ENCODE measurements around the gene GBX1. TPM values are rescaled to one million over a fixed set of nuclear protein-coding genes. Genes with fewer than 3 reads are reported as not detected.

Gene GBX1
- total RNA-seq, 2 donors from 2014 or later: not detected

GRCh38 chr7:151197932-151198331, 30.4 kb upstream of the GBX1 start:
- intact Hi-C loops (cut with DNase I): no loop called here

GRCh38 chr7:151195616-151196450, 28.3 kb upstream of the GBX1 start:
- intact Hi-C loops (cut with DNase I): no loop called here
- DNase-seq (ENCODE audit: low spot score): no peak

More at GRCh38 chr7:151197932-151198331, 30.4 kb upstream of the GBX1 start:
- DNase-seq (ENCODE audit: low spot score): no peak

GRCh38 chr7:151194188-151194587, 26.7 kb upstream of the GBX1 start:
- intact Hi-C loops (cut with DNase I): no loop called here
- DNase-seq (ENCODE audit: low spot score): no peak

GRCh38 chr7:151193203-151193978, 25.9 kb upstream of the GBX1 start:
- intact Hi-C loops (cut with DNase I): loop anchor here in 1 of 2 donors (2.0 kb wide), 1 partner anchor 239 kb away; no protein-coding TSS in a partner anchor

GRCh38 chr7:151192002-151192539, 24.6 kb upstream of the GBX1 start:
- no peak for DNase-seq (ENCODE audit: low spot score)
- intact Hi-C loops (cut with DNase I): loop anchor here in 1 of 2 donors (2.0 kb wide), 1 partner anchor 241 kb away; no protein-coding TSS in a partner anchor

More at GRCh38 chr7:151193203-151193978, 25.9 kb upstream of the GBX1 start:
- DNase-seq (ENCODE audit: low spot score): no peak

GRCh38 chr7:151191544-151191943, 24.1 kb upstream of the GBX1 start:
- intact Hi-C loops (cut with DNase I): no loop called here

GRCh38 chr7:151189038-151189437, 21.5 kb upstream of the GBX1 start:
- no peak for DNase-seq (ENCODE audit: low spot score)
- intact Hi-C loops (cut with DNase I): no loop called here

More at GRCh38 chr7:151191544-151191943, 24.1 kb upstream of the GBX1 start:
- no peak for DNase-seq (ENCODE audit: low spot score)

- intact Hi-C loops (cut with DNase I): no loop called here
Observed at GRCh38 chr7:151188252-151188542, 20.7 kb upstream of the GBX1 start.

GRCh38 chr7:151187409-151188251, 20.1 kb upstream of the GBX1 start:
- intact Hi-C loops (cut with DNase I): no loop called here
- DNase-seq (ENCODE audit: low spot score): peak; percentile 72

More at GRCh38 chr7:151188252-151188542, 20.7 kb upstream of the GBX1 start:
- DNase-seq (ENCODE audit: low spot score): peak; percentile 61

- DNase-seq (ENCODE audit: low spot score): peak; percentile 76
- intact Hi-C loops (cut with DNase I): no loop called here
Observed at GRCh38 chr7:151186640-151187408, 19.3 kb upstream of the GBX1 start, which contains the start of gene ASB10. Gene ASB10, minus strand, starts transcription at chr7:151187250. Its CDS starts 120 bp downstream, at chr7:151187130.

GRCh38 chr7:151185762-151186639, 18.5 kb upstream of the GBX1 start:
- peak; percentile 76 for DNase-seq (ENCODE audit: low spot score)
- intact Hi-C loops (cut with DNase I): no loop called here

GRCh38 chr7:151181011-151181431, 13.5 kb upstream of the GBX1 start:
- intact Hi-C loops (cut with DNase I): no loop called here
- peak; percentile 74 for DNase-seq (ENCODE audit: low spot score)

- intact Hi-C loops (cut with DNase I): no loop called here
- peak; percentile 22 for DNase-seq (ENCODE audit: low spot score)
Observed at GRCh38 chr7:151179946-151180345, 12.5 kb upstream of the GBX1 start.

- peak; percentile 57 for DNase-seq (ENCODE audit: low spot score)
- intact Hi-C loops (cut with DNase I): no loop called here
Observed at GRCh38 chr7:151179287-151179860, 11.9 kb upstream of the GBX1 start.

GRCh38 chr7:151178831-151179230, 11.3 kb upstream of the GBX1 start:
- intact Hi-C loops (cut with DNase I): no loop called here

GRCh38 chr7:151178236-151178635, 10.7 kb upstream of the GBX1 start:
- DNase-seq (ENCODE audit: low spot score): peak; percentile 65
- intact Hi-C loops (cut with DNase I): no loop called here

More at GRCh38 chr7:151178831-151179230, 11.3 kb upstream of the GBX1 start:
- peak; percentile 20 for DNase-seq (ENCODE audit: low spot score)

GRCh38 chr7:151177310-151177709, 9.8 kb upstream of the GBX1 start:
- peak; percentile 7 for DNase-seq (ENCODE audit: low spot score)
- intact Hi-C loops (cut with DNase I): no loop called here
